ENCODE results near the gene NTM.

NTM gene

GRCh38 chr11:132052342-132052741 lies 681.9 kb downstream of the NTM start:
- no peak for TF ChIP-seq CTCF (conservative IDR thresholded peaks at IDR 0.05; ENCODE audit: low read depth, low read length)
- DNase-seq (ENCODE audit: low read depth): no peak
- no peak overlapping the region for H3K4me3 ChIP-seq (ENCODE audit: low read length)

- no peak for TF ChIP-seq CTCF (conservative IDR thresholded peaks at IDR 0.05; ENCODE audit: low read depth, low read length)
- no peak overlapping the region for H3K4me3 ChIP-seq (ENCODE audit: low read length)
- no peak for DNase-seq (ENCODE audit: low read depth)
Measured at GRCh38 chr11:132052904-132053303, 682.5 kb downstream of the NTM start.

- no peak for TF ChIP-seq CTCF (conservative IDR thresholded peaks at IDR 0.05; ENCODE audit: low read depth, low read length)
- no peak for DNase-seq (ENCODE audit: low read depth)
- no peak overlapping the region for H3K4me3 ChIP-seq (ENCODE audit: low read length)
Measured at GRCh38 chr11:132054822-132055221, 684.4 kb downstream of the NTM start.

- no peak for TF ChIP-seq CTCF (conservative IDR thresholded peaks at IDR 0.05; ENCODE audit: low read depth, low read length)
- DNase-seq (ENCODE audit: low read depth): no peak
- H3K4me3 ChIP-seq (ENCODE audit: low read length): no peak overlapping the region
Measured at GRCh38 chr11:132055296-132055695, 684.9 kb downstream of the NTM start.

GRCh38 chr11:132056689-132057088 lies 686.3 kb downstream of the NTM start:
- DNase-seq (ENCODE audit: low read depth): peak; percentile 56
- H3K4me3 ChIP-seq (ENCODE audit: low read length): no peak overlapping the region

GRCh38 chr11:132057266-132057665 lies 686.9 kb downstream of the NTM start:
- no peak overlapping the region for H3K4me3 ChIP-seq (ENCODE audit: low read length)
- TF ChIP-seq CTCF (conservative IDR thresholded peaks at IDR 0.05; ENCODE audit: low read depth, low read length): no peak
- no peak for DNase-seq (ENCODE audit: low read depth)

More at GRCh38 chr11:132056689-132057088, 686.3 kb downstream of the NTM start:
- TF ChIP-seq CTCF (conservative IDR thresholded peaks at IDR 0.05; ENCODE audit: low read depth, low read length): no peak

- TF ChIP-seq CTCF (conservative IDR thresholded peaks at IDR 0.05; ENCODE audit: low read depth, low read length): no peak
- DNase-seq (ENCODE audit: low read depth): no peak
- no peak overlapping the region for H3K4me3 ChIP-seq (ENCODE audit: low read length)
Measured at GRCh38 chr11:132058211-132058772, 687.9 kb downstream of the NTM start.
